ENCODE data around the gene DHRS1.

The DHRS1 gene

DNA sequence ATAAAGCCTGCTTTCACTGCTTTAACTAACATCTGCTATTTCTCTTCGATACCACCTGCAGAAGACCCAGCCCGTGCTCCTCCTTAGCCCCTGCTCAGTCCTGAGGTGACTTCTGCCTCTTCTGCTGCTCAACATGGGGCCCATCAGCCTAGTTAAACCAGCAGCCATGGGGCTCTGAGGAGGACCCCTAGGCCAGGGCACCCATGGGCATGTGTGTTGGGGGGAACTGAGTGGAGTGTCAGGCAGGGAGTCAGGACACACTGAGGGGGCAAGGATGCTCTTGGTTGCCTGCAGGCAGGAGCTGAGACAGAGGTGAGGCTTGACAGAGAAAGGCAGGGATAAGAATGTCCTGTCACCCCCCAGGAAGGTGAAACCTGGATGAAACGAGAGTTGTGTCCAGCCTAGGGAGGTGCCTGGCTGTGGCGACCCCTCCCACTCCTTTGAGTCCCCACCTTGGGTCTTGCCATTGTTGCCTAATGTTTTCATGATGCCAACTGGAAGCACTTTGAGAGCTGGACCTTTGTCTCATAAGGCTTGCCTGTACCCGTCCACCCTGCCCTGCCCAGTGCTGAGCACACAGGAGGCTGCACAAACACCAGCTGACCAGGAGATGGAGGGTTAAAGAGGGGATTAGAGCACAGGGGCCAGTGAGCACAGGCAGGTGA, 15.7 kb downstream of the DHRS1 start (continued):
- TF ChIP-seq PRDM4 (tag by site-specific recombination; IDR thresholded peaks at IDR 0.05) (no peak), ZNF114 (tag by site-specific recombination; IDR thresholded peaks at IDR 0.05) (no peak), ZNF24 (tag by site-specific recombination; IDR thresholded peaks at IDR 0.05) (no peak), ZBTB11 (tag by site-specific recombination; conservative IDR thresholded peaks at IDR 0.05; ENCODE audit: low read depth) (no peak), ZNF660 (tag by site-specific recombination; IDR thresholded peaks at IDR 0.05) (no peak)

GRCh38 chr14:24282736-24283135, 16.8 kb downstream of the DHRS1 start:
- H3K27ac ChIP-seq (ENCODE audit: extremely low read depth, low read depth, low read length) = no peak overlapping the region
- POLR2A ChIA-PET = interaction anchor here (1.4 to 2.9 kb wide), 4 partner anchors 9 to 40 kb away, joined by 3 to 14 read pairs (median 10); partner anchors contain the start of genes RABGGTA and TINF2
- CTCF ChIA-PET = interaction anchor here (1.0 to 2.0 kb wide), 6 partner anchors 10 to 149 kb away, joined by 3 to 7 read pairs (median 4); partner anchors contain the start of genes RABGGTA and TINF2

More at GRCh38 chr14:24282736-24283135, 16.8 kb downstream of the DHRS1 start:
- H3K36me3 ChIP-seq (ENCODE audit: control insufficient read depth in 2 of 2, insufficient read depth in 1 of 2, low read length in 2 of 2) = no peaks in the 10 kb centered on the region
- no peaks in the 10 kb centered on the region for H3K4me1 ChIP-seq (ENCODE audit: control insufficient read depth, insufficient read depth, low read length)
- TF ChIP-seq ZNF132 (tag by site-specific recombination; IDR thresholded peaks at IDR 0.05; ENCODE audit: borderline replicate concordance) = no peak
- peak; percentile 59 for TF ChIP-seq ZIC2 (tag by site-specific recombination; IDR thresholded peaks at IDR 0.05)
- no peak for TF ChIP-seq ZBTB20 (tag by site-specific recombination; IDR thresholded peaks at IDR 0.05)
- TF ChIP-seq EGR2 (tag by site-specific recombination; IDR thresholded peaks at IDR 0.05; ENCODE audit: low read depth) = 0 out of 2 replicates have a peak, but pooled peaks have one; percentile 33
- no peak for TF ChIP-seq ZNF366 (tag by site-specific recombination; conservative IDR thresholded peaks at IDR 0.05)
- no peak for TF ChIP-seq KLF10 (tag by site-specific recombination; IDR thresholded peaks at IDR 0.05)
- TF ChIP-seq ZNF140 (tag by site-specific recombination; IDR thresholded peaks at IDR 0.05) = no peak
- TF ChIP-seq, protein P1, sequence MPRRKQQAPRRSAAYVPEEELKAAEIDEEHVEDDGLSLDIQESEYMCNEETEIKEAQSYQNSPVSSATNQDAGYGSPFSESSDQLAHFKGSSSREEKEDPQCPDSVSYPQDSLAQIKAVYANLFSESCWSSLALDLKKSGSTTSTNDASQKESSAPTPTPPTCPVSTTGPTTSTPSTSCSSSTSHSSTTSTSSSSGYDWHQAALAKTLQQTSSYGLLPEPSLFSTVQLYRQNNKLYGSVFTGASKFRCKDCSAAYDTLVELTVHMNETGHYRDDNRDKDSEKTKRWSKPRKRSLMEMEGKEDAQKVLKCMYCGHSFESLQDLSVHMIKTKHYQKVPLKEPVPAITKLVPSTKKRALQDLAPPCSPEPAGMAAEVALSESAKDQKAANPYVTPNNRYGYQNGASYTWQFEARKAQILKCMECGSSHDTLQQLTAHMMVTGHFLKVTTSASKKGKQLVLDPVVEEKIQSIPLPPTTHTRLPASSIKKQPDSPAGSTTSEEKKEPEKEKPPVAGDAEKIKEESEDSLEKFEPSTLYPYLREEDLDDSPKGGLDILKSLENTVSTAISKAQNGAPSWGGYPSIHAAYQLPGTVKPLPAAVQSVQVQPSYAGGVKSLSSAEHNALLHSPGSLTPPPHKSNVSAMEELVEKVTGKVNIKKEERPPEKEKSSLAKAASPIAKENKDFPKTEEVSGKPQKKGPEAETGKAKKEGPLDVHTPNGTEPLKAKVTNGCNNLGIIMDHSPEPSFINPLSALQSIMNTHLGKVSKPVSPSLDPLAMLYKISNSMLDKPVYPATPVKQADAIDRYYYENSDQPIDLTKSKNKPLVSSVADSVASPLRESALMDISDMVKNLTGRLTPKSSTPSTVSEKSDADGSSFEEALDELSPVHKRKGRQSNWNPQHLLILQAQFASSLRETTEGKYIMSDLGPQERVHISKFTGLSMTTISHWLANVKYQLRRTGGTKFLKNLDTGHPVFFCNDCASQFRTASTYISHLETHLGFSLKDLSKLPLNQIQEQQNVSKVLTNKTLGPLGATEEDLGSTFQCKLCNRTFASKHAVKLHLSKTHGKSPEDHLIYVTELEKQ (tag by site-specific recombination; IDR thresholded peaks at IDR 0.05; ENCODE audit: borderline replicate concordance) = no peak
- TF ChIP-seq ZNF692 (tag by site-specific recombination; IDR thresholded peaks at IDR 0.05) = 0 out of 2 replicates have a peak, but pooled peaks have one; percentile 20
- no peaks in the 10 kb centered on the region for H3K9me3 ChIP-seq (ENCODE audit: control insufficient read depth, insufficient read depth, low read depth, low read length)
- H3K4me3 ChIP-seq (ENCODE audit: low read depth, low read length) = no peak overlapping the region

Data from HEK293 (cell line).